Measurements from ENCODE around the gene ENTHD1.
A peak's percentile ranks its signal among the peaks of the same experiment; 100 is the strongest.

Gene ENTHD1

GRCh38 chr22:39718206-39718605, 175.4 kb downstream of the ENTHD1 start:
- Histone ChIP-seq H3K9me2 (replicated peaks; ENCODE audit: insufficient read depth, low read length) (no peaks in the 10 kb centered on the region), H3F3A (ENCODE audit: insufficient read depth, low read length) (no peaks in the 10 kb centered on the region), H3K9me3 (replicated peaks; ENCODE audit: insufficient read depth, low read length) (no peaks in the 10 kb centered on the region), H3K4me3 (ENCODE audit: low read length) (peak overlapping the region; percentile 28; the same call in 1 of the 2 replicates), H3K27ac (ENCODE audit: low read length) (no peak overlapping the region), H3K4me1 (ENCODE audit: low read length) (peaks cover 5% of the 10 kb centered on the region; the same call in 1 of the 2 replicates), H2AFZ (ENCODE audit: low read length) (peak overlapping the region; percentile 57), H3K9ac (ENCODE audit: low read length) (peak overlapping the region; percentile 5; the same call in 1 of the 2 replicates), H3K4me2 (ENCODE audit: low read depth, low read length) (peak overlapping the region; percentile 53), H3K36me3 (replicated peaks; ENCODE audit: insufficient read depth, low read length) (no peaks in the 10 kb centered on the region), H3K79me2 (ENCODE audit: low read length) (no peaks in the 10 kb centered on the region), H4K20me1 (ENCODE audit: insufficient read depth, low read length) (no peaks in the 10 kb centered on the region), H3K27me3 (replicated peaks; ENCODE audit: insufficient read depth, low read length) (no peaks in the 10 kb centered on the region)
- TF ChIP-seq EZH2 (optimal IDR thresholded peaks at IDR 0.05; ENCODE audit: low read depth, low read length) (no peak), EZH2phosphoT487 (IDR thresholded peaks at IDR 0.05; ENCODE audit: low read length) (no peak)
- TF ChIP-seq, protein P1, sequence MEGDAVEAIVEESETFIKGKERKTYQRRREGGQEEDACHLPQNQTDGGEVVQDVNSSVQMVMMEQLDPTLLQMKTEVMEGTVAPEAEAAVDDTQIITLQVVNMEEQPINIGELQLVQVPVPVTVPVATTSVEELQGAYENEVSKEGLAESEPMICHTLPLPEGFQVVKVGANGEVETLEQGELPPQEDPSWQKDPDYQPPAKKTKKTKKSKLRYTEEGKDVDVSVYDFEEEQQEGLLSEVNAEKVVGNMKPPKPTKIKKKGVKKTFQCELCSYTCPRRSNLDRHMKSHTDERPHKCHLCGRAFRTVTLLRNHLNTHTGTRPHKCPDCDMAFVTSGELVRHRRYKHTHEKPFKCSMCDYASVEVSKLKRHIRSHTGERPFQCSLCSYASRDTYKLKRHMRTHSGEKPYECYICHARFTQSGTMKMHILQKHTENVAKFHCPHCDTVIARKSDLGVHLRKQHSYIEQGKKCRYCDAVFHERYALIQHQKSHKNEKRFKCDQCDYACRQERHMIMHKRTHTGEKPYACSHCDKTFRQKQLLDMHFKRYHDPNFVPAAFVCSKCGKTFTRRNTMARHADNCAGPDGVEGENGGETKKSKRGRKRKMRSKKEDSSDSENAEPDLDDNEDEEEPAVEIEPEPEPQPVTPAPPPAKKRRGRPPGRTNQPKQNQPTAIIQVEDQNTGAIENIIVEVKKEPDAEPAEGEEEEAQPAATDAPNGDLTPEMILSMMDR (IDR thresholded peaks at IDR 0.05; ENCODE audit: low read length): no peak
- peak; percentile 38 for DNase-seq

DNA sequence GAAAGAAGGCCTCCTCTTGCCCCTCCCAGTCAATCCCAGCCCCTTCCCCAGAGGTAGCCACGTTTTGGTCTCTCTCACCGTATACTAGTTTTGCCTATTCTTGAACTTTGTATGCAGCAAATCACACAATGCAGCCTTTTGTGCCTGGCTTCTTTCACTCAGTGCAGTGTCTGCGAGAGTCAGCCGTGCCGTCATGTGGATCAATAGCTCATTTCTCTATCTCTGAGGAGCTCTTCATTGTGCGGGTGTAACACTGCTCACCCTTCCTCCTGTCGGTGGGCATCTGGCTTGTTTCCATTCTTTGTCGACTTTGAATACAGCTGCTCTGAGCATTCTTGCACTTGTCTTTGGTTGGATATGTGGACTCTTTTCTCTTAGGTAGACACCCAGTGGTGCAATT, 176.5 kb downstream of the ENTHD1 start:
- Histone ChIP-seq H4K20me1 (ENCODE audit: insufficient read depth, low read length) (no peaks in the 10 kb centered on the region), H3K9ac (ENCODE audit: low read length) (no peak overlapping the region), H3K9me2 (replicated peaks; ENCODE audit: insufficient read depth, low read length) (no peaks in the 10 kb centered on the region), H3K27me3 (replicated peaks; ENCODE audit: insufficient read depth, low read length) (no peaks in the 10 kb centered on the region), H3F3A (ENCODE audit: insufficient read depth, low read length) (no peaks in the 10 kb centered on the region), H3K27ac (ENCODE audit: low read length) (no peak overlapping the region), H3K4me1 (ENCODE audit: low read length) (peaks cover 6% of the 10 kb centered on the region; the same call in 1 of the 2 replicates), H2AFZ (ENCODE audit: low read length) (no peak overlapping the region), H3K36me3 (replicated peaks; ENCODE audit: insufficient read depth, low read length) (no peaks in the 10 kb centered on the region), H3K9me3 (replicated peaks; ENCODE audit: insufficient read depth, low read length) (no peaks in the 10 kb centered on the region), H3K79me2 (ENCODE audit: low read length) (no peaks in the 10 kb centered on the region), H3K4me3 (ENCODE audit: low read length) (no peak overlapping the region), H3K4me2 (ENCODE audit: low read depth, low read length) (no peak overlapping the region)
- DNase-seq: no peak
- no peak for TF ChIP-seq EZH2phosphoT487 (IDR thresholded peaks at IDR 0.05; ENCODE audit: low read length)
- no peak for TF ChIP-seq EZH2 (optimal IDR thresholded peaks at IDR 0.05; ENCODE audit: low read depth, low read length)
- TF ChIP-seq, protein P1 (IDR thresholded peaks at IDR 0.05; ENCODE audit: low read length): no peak

DNA sequence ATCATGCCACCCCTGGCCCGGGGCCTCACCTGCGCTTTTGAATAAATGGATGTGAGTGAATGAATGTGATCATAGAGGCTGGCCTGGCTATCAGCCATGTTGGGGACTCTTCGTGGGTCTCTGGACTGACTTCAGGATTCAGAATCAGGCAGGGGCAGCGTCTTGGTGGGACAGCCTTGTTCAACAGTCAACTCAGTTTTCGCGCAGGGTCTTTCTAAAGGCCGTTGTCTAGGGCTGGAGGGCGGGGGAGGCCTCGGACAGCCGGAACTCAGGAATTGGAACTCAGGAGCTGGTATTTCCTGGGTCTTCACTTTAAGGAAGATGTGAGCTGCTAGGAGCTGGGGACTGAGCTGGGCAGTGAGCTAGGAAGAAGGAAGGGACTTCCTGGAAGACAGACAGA, 177.0 kb downstream of the ENTHD1 start:
- H3K4me2 ChIP-seq (ENCODE audit: low read depth, low read length): no peak overlapping the region
- TF ChIP-seq EZH2phosphoT487 (IDR thresholded peaks at IDR 0.05; ENCODE audit: low read length) (no peak), EZH2 (optimal IDR thresholded peaks at IDR 0.05; ENCODE audit: low read depth, low read length) (no peak)
- TF ChIP-seq, protein P1 (IDR thresholded peaks at IDR 0.05; ENCODE audit: low read length): no peak
- no peak for DNase-seq

More for the DNA sequence above, 177.0 kb downstream of the ENTHD1 start:
- Histone ChIP-seq H3F3A (ENCODE audit: insufficient read depth, low read length) (no peaks in the 10 kb centered on the region), H3K27ac (ENCODE audit: low read length) (no peak overlapping the region), H3K36me3 (replicated peaks; ENCODE audit: insufficient read depth, low read length) (no peaks in the 10 kb centered on the region), H3K4me1 (ENCODE audit: low read length) (peaks cover 6% of the 10 kb centered on the region; the same call in 1 of the 2 replicates), H3K4me3 (ENCODE audit: low read length) (no peak overlapping the region), H3K9me2 (replicated peaks; ENCODE audit: insufficient read depth, low read length) (no peaks in the 10 kb centered on the region), H3K9ac (ENCODE audit: low read length) (no peak overlapping the region), H2AFZ (ENCODE audit: low read length) (no peak overlapping the region), H3K79me2 (ENCODE audit: low read length) (no peaks in the 10 kb centered on the region), H3K27me3 (replicated peaks; ENCODE audit: insufficient read depth, low read length) (no peaks in the 10 kb centered on the region), H3K9me3 (replicated peaks; ENCODE audit: insufficient read depth, low read length) (no peaks in the 10 kb centered on the region), H4K20me1 (ENCODE audit: insufficient read depth, low read length) (no peaks in the 10 kb centered on the region)
